CD1c-positive myeloid dendritic cell (primary cell): ENCODE measurements around the gene EGFL6.
"Not testable (repeated sequence)": the region's sequence is repeated elsewhere in the genome, so short reads cannot be mapped to it uniquely, and the experiment has no call there.

Source experiments
- DNase-seq: peaks from one replicate; pipeline ENCODE4 v3.0.0-alpha.2; 2016; ENCODE audit errors: extremely low spot score

EGFL6 gene

DNA sequence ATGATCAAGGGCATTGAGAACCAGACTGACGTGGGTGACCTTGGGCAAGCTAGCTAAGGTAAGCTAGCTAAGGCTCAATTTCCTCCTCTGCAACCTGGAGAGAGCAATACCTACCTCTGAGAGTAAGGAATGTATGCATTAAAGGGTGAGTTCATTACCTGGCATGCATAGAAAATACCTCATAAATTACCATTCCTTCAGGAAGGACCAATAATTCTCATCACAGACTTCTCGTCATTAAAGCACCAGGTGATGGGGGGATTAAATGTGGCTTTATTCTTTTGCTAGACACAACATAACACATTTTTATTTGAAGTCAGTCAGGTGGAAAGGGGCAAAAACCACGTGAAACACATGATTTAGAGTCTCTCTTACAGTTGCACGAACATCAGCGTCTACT, 21.5 kb downstream of the EGFL6 start:
- no peak for DNase-seq

DNA sequence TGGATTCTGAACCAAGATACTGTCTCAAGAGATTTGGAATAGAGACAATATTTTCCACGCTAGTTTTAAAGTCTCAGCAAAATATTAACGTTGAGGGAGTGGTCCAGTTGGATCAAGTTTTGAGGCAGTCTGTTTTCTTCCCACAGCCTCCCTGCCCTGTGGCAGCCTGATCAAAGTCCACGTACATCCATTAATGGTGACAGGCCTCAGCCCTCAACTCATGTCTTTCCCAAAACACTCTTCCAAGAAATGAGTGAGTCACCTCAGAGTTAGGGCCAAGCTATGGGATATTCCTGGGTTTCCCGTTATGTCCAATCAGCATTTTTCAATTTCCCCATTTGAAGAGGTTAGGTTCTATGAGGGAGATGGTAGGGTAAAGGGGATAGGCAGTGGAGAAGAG, 28.5 kb downstream of the EGFL6 start:
- DNase-seq: no peak

GRCh38 chrX:13598877-13599276, 29.5 kb downstream of the EGFL6 start:
- no peak for DNase-seq

DNA sequence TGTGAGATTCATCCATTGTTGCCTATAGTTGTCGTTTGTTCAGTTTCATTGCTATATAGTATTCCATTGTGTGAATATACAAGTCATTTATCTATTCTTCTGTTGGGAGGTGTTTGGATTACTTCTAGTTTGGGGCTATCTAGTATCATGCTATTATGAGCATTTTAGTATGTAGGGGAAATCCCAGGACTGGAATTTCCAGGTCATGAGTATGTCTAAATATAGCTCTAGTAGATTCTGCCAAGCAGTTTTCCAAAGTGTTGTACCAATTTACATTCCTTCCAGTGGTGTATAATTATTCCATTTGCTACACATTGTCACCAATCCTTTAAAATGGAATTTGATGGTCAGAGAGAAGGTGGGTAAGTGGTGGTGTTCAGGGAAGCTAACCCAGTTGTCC, 30.1 kb downstream of the EGFL6 start:
- no peak for DNase-seq

- no peak for DNase-seq
Observed at GRCh38 chrX:13605611-13606010, 36.2 kb downstream of the EGFL6 start.

DNA sequence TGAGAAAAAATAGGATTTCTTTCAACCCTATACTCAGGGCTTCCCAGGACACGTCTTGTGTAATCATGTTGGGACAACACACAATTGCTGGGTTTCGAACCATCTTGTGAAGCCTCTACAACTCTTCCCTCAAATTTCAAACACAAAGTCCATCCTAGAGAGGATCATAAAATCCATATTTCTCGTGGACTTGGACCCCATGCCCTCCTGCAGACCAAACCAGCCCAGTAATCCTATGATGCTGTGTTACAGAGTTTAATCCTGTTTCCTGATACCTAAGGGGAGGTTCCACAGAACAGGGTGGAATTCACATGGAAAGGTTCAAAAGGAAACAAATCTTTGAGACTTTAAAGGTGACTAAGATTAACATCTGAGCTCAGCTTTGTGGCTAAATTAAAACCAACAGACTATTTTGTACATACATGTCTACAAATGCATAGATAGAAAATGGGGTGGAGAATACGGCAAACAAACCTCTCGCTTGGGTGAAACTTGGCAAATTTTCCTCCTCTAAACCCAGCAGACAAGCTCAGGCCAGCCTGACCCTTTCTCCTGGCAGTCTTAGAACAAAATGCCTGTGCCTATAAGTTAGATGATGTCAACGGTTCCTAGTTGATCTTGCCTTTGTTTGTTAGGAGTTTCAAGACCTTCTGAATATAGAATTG, 38.1 kb downstream of the EGFL6 start:
- DNase-seq: no peak

GRCh38 chrX:13607996-13608365, 38.6 kb downstream of the EGFL6 start:
- no peak for DNase-seq

GRCh38 chrX:13614154-13614553, 44.8 kb downstream of the EGFL6 start:
- DNase-seq: no peak

- DNase-seq: no peak
Observed at GRCh38 chrX:13620207-13620606, 50.8 kb downstream of the EGFL6 start.

DNA sequence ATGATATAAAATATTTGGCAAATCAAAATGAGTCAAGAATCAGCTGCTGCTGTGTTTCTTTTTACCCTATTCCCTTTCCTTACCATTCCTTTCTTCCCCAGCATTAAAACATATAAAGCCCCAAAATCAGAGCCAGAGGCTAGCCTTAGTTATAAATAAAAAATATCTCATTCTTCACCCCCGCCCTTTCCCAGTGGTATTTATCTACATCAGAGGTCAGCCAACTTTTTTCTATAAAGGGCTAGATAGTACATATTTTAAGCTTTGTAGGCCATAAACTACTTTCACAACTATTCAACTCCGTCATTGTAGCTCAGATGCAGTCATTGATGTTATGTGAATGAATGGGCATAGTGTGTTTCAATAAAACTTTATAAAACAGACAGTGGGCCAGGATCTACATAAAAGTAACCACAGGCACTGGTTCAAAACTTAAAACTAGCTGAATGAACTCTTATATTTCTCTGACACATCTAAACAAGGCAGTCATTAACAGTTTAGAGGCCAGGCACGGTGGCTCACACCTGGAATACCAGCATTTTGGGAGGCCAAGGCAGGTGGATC, 53.1 kb downstream of the EGFL6 start:
- no peak for DNase-seq

- DNase-seq: no peak
Observed at GRCh38 chrX:13627306-13627705, 57.9 kb downstream of the EGFL6 start.

DNA sequence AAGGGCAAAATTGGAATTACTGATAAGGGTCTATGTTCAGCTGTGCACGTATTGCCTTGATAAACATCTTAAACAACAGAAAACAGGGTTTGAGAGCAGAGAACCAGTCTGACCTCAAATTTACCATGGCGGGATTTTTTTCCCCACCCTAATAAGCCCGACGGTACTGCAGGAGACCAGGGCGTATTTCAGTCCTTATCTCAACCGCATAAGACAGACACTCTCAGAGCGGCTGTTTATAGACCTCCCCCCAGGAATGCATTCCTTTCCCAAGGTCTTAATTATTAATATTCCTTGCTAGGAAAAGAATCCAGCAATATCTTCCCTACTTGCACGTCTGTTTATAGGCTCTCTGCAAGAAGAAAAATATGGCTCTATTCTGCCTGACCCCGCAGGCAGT, 67.8 kb downstream of the EGFL6 start:
- not testable (repeated sequence) for DNase-seq

GRCh38 chrX:13638021-13638420, 68.6 kb downstream of the EGFL6 start:
- no peak for DNase-seq

- DNase-seq: no peak
Observed at GRCh38 chrX:13638826-13639225, 69.4 kb downstream of the EGFL6 start.

DNA sequence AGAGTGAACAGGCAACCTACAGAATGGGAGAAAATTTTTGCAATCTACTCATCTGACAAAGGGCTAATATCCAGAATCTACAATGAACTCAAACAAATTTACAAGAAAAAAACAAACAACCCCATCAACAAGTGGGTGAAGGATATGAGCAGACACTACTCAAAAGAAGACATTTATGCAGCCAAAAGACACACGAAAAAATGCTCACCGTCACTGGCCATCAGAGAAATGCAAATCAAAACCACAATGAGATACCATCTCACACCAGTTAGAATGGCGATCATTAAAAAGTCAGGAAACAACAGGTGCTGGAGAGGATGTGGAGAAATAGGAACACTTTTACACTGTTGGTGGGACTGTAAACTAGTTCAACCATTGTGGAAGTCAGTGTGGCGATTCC, 72.3 kb downstream of the EGFL6 start:
- not testable (repeated sequence) for DNase-seq

GRCh38 chrX:13645464-13646153, 76.2 kb downstream of the EGFL6 start:
- no peak for DNase-seq

DNA sequence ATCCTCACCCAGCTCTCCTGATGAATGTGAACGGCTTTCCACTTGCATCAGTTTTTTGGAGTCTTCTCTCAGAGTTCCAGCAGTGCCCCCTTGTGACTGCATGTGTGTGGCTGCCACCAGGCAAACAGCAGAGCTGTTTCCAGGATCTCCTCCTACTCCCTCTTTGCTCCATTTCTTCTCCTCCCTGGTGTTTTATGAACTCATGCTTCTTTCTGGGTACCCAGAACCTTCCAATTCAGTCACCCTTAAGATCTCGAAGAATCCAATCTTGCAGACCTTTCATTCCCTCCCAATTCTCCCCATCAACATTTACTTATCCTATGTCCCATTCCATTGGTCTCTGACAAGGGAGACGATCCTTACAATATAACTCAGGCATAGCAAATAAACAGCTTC, 76.8 kb downstream of the EGFL6 start:
- DNase-seq: peak; percentile 20

DNA sequence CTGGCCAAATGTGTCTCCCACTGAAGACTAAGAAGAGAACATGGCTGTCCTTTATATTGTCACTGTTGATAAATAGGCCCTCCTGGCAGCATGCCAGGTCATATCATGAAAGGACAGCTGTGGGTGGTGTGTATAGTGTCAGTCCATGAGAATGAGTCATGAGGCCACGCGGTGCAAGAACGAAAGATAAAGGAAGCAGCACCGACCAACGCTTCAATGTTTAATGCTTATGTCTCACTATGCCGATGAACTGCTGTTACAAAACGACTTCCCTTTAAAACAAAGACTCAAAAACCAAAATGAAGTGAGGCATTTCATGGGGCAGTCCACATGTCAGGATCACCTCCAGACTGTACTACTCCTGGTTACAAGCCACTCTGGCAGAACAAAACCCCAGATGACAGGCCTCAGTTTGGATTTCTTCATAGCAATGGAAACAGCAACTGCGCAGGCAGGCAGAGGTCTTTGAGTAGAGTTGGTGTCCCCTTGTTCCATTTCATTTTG, 78.4 kb downstream of the EGFL6 start:
- DNase-seq: peak; percentile 85

DNA sequence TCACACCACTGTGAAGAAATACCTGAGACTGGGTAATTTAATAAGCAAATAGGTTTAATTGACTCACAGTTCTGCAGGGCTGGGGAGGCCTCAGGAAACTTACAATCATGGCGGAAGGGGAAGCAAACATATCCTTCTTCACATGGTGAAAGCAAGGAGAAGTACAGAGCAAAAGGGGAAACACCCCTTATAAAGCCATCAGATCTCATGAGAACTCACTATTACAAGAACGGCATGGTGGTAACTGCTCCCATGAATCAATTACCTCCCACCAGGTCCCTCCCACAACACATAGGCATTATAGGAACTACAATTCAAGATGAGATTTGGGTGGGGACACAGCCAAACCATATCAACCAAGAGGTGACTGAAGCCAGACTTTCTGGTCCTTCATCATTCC, 78.9 kb downstream of the EGFL6 start:
- DNase-seq: peak; percentile 58

DNA sequence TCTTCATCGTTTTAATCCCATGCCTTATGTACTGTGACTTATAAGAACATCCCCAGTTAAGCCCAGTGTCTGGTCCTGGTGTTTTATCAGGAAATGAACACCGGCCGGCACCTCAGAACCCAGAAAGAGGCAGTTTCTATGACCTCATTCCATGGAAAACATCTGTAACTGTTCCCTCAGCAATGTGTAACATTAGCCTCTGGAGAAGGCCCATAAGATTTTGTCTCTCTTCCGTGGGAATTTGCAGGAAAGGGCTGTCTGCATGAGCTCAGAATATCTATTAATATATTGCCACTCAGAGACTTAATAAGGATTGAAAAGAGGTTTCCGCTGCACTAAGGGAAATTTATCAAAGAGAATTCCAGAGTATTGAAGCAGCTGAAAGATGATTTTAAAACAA, 80.4 kb downstream of the EGFL6 start:
- no peak for DNase-seq

DNA sequence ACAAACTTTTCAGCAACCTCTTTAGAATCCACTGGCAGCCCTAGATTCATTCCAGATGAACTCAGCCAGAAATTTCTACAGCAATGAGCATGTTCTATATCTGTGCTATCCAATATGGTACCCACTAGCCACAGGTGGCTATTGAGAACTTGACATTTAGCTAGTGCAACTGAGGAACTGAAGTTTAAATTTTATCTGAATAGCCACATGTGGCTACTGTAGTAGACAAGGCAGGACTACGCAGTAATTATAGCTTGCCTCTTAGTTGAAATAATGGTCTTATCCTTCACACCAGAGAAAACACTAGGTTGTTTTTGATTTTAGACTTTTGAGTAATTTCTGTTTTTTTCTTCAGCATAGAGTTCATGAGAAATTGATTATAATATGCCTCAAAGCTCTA, 80.9 kb downstream of the EGFL6 start:
- DNase-seq: no peak

DNA sequence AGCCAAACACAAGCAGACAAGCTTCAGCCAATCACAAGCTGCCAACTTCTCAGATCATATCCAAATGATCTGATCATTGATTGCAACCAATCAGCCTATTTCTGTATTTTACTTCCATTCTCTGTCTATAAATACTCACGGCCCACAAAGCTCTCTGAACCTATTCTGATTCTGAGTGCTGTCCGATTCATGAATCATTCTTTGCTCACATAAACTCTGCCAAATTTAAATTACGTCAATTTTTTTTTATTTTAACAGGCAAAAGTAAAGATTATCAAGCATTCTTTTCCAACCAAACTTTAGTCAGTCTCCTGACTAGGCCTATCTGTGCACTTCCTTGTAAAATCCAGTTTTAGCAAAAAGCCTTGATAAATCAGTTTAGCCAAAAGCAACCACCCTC, 81.7 kb downstream of the EGFL6 start:
- no peak for DNase-seq

DNA sequence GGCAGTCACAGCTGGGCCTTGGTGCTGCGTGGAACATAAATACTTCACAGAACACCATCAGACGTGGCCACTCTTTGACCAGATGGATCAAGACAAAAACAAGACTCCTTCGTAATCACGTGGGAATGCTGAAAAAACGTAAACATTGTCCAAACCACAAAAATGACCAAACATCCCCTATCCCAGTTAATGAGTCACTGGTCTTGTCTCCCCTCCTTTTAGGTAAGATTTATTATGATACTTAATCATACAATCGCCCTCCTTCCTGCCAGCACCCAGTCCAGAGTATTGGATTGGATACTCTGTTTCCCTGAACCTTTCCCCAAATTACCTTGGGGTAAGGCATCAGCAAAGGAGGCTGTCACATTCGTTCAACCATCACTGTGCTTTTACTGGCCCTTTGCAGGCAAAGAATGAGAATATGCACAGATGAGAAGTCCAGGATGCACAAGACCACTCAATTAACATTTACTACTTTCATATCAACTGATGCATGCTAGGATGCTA, 82.9 kb downstream of the EGFL6 start:
- no peak for DNase-seq
